Smooth muscle cell (in vitro differentiated cells): ENCODE results near the gene PDZRN3. TPM values are rescaled to one million over a fixed set of nuclear protein-coding genes. Genes with fewer than 3 reads are reported as not detected.
A peak's percentile ranks its signal among the peaks of the same experiment; 100 is the strongest.

Source experiments
- DNase-seq: peaks from one replicate; lab custom pipeline; 2025; ENCODE audit not compliant: unreplicated experiment; lab: John Stamatoyannopoulos, UW
- H2AFZ ChIP-seq: fragments of 200-600 bp; sonication (generic); 2 replicates; pipeline ENCODE4 v1.6.0; 2016; ENCODE audit warnings: antibody characterized with exemption, low read depth, mild to moderate bottlenecking
- H3F3A ChIP-seq: fragments of 200-600 bp; sonication (generic); 2 replicates; pipeline ENCODE4 v1.6.0; 2017; ENCODE audit warnings: antibody characterized with exemption, low read depth
- H3K27ac ChIP-seq: fragments of 200-600 bp; sonication (generic); 2 replicates; pipeline ENCODE4 v1.5.1; 2016; ENCODE audit warnings: low read depth, mild to moderate bottlenecking
- H3K27me3 ChIP-seq: fragments of 200-600 bp; sonication (generic); 2 replicates; pipeline ENCODE4 v1.6.1; 2016; ENCODE audit warnings: low read depth, mild to moderate bottlenecking
- H3K36me3 ChIP-seq: fragments of 200-600 bp; sonication (generic); 2 replicates; pipeline ENCODE4 v1.5.1; 2016; ENCODE audit warnings: low read depth
- H3K4me1 ChIP-seq: fragments of 200-600 bp; sonication (generic); 2 replicates; pipeline ENCODE4 v1.5.1; 2016; ENCODE audit warnings: low read depth
- H3K4me2 ChIP-seq: fragments of 200-600 bp; sonication (generic); 2 replicates; pipeline ENCODE4 v1.6.0; 2016; ENCODE audit warnings: mild to moderate bottlenecking
- H3K4me3 ChIP-seq: fragments of 200-600 bp; sonication (generic); 2 replicates; pipeline ENCODE4 v1.5.1; 2016; ENCODE audit warnings: mild to moderate bottlenecking
- H3K79me2 ChIP-seq: fragments of 200-600 bp; sonication (generic); 2 replicates; pipeline ENCODE4 v1.6.0; 2016; ENCODE audit warnings: low read depth, mild to moderate bottlenecking
- H3K9ac ChIP-seq: fragments of 200-600 bp; sonication (generic); 2 replicates; pipeline ENCODE4 v1.6.0; 2016; ENCODE audit warnings: low read depth
- H3K9me3 ChIP-seq: fragments of 200-600 bp; sonication (generic); replicated peaks from 2 replicates; pipeline ENCODE4 v1.5.1; 2016; ENCODE audit warnings: low read depth
- H4K20me1 ChIP-seq: fragments of 200-600 bp; sonication (generic); 2 replicates; pipeline ENCODE4 v1.6.0; 2016; ENCODE audit warnings: low read depth
- whole genome bisulfite sequencing: methylation state at CpG from one replicate; pipeline ENCODE4 v1.1.7; 2016; ENCODE audit warnings: low lambda C conversion rate; 5-methylcytosine and 5-hydroxymethylcytosine counted together
- polyA plus RNA-seq: library from polyadenylated mRNA; unstranded; fragments of >200 nt; fragmentation: Nextera tagmentation; extraction: Ambion mirVana; gene quantifications from 2 replicates; pipeline ENCODE4 v1.2.1, GENCODE V29; 2016
- total RNA-seq: library from RNA; depleted of rRNA; stranded (reverse); fragments of >200 nt; gene quantifications from 2 replicates; pipeline ENCODE4 v1.2.3, GENCODE V29; 2014
- TF ChIP-seq, protein P1 (sequence below): fragments of 200-600 bp; sonication (generic); IDR thresholded peaks from 2 replicates; pipeline ENCODE4 v1.5.1; 2017; ENCODE audit warnings: borderline replicate concordance, mild to moderate bottlenecking, antibody characterized with exemption; ENCODE audit not compliant: insufficient read depth, poor library complexity, severe bottlenecking

PDZRN3 gene
- total and polyA plus RNA-seq, 2 experiments from 2014 or later, result 99.5 to 128 TPM

DNA sequence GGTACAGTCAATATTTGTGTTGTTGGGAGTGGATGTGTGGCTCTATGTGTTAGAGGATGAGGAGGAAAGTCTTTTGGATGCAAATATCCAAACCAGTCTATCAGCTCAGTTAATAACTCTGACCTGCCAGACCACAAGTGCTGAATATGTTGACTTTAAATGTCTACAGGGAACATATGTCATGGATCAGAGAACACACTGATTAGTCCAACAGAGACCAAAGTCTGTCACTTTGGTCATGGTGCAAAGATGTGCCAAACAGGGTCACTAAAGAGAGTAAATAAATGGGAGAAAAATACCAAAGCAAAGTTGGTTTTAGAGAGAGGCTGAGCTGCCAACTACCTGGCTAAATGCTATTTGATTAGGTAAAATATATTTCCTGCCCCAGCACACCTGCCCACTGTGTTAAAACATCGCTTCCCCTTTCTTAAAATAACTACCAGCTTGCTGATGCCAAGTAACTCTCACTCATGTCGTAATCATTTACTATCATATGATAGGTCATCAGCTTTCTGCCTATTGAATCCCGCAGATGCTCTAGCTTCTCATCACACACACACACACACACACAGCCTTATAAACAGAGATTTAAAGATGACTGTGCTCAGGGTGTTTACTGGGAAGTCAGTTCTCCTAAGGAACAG is 173.3 kb downstream of the PDZRN3 start:
- Histone ChIP-seq H3K4me3 (no peak overlapping the region), H3K9me3 (no peaks in the 10 kb centered on the region), H3K4me1 (peaks cover 13% of the 10 kb centered on the region), H3K79me2 (peaks cover 86% of the 10 kb centered on the region), H2AFZ (no peak overlapping the region), H3K36me3 (no peaks in the 10 kb centered on the region), H3K27ac (no peak overlapping the region), H4K20me1 (peaks cover 98% of the 10 kb centered on the region), H3F3A (no peaks in the 10 kb centered on the region), H3K4me2 (no peak overlapping the region), H3K9ac (no peak overlapping the region), H3K27me3 (no peaks in the 10 kb centered on the region)
- no peak for DNase-seq
- TF ChIP-seq, protein P1, sequence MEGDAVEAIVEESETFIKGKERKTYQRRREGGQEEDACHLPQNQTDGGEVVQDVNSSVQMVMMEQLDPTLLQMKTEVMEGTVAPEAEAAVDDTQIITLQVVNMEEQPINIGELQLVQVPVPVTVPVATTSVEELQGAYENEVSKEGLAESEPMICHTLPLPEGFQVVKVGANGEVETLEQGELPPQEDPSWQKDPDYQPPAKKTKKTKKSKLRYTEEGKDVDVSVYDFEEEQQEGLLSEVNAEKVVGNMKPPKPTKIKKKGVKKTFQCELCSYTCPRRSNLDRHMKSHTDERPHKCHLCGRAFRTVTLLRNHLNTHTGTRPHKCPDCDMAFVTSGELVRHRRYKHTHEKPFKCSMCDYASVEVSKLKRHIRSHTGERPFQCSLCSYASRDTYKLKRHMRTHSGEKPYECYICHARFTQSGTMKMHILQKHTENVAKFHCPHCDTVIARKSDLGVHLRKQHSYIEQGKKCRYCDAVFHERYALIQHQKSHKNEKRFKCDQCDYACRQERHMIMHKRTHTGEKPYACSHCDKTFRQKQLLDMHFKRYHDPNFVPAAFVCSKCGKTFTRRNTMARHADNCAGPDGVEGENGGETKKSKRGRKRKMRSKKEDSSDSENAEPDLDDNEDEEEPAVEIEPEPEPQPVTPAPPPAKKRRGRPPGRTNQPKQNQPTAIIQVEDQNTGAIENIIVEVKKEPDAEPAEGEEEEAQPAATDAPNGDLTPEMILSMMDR, result no peak
- 88% methylated on average over 3 of the region's 3 CpGs for WGBS

DNA sequence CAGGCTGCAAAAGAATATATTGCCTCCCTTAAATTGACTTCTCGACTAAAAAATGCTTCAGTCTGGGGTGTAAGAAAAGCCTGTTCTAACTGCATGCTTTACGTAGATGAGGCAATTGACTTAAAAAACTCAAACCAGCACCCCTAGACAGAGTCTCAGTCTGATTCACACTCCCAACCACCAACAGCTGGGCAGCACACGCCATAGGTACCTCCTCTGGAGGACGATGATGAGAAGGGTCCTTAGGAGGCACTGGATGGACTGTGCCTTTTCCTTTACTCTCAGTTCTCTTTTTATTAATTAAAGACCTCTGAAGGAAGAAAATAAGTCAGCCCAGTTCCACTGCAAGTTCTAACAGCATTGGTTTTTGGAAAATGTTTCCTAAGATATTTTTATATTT is 175.0 kb downstream of the PDZRN3 start:
- H3K4me1 ChIP-seq, result peaks cover 13% of the 10 kb centered on the region
- no peak overlapping the region for H3K4me3 ChIP-seq
- no peaks in the 10 kb centered on the region for H3K9me3 ChIP-seq
- H3F3A ChIP-seq, result no peaks in the 10 kb centered on the region
- 70% methylated on average over 4 of the region's 4 CpGs for WGBS
- no peaks in the 10 kb centered on the region for H3K27me3 ChIP-seq
- H3K36me3 ChIP-seq, result no peaks in the 10 kb centered on the region
- H3K9ac ChIP-seq, result no peak overlapping the region
- no peak overlapping the region for H3K4me2 ChIP-seq
- H2AFZ ChIP-seq, result no peak overlapping the region
- DNase-seq, result no peak
- H3K79me2 ChIP-seq, result peaks cover 84% of the 10 kb centered on the region
- peaks cover 98% of the 10 kb centered on the region for H4K20me1 ChIP-seq
- TF ChIP-seq, protein P1, result no peak
- no peak overlapping the region for H3K27ac ChIP-seq

DNA sequence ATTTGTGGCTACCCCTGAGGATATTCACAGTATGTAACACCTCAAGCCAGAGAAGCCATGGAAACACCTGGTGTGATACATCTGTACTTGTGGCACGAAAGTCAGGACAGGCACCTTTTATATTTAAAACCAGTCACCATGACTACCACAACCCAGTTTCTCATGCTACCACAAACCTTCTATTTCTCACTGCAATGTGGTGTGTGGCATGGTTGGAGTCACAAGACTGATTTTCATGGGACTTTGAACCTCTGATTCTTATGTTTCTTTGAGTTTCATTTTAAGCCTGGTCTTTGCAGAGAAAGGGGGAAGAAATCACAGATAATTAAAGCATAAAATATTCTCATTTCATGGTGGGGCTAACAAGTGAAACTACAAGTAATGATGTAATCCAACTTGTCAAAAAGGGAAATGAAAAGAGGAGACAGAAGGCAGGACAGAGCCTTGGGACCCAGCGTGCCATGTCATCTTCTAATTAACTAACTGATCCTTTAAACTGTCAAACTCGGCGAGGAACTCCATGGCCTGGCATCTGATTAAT is 175.9 kb downstream of the PDZRN3 start:
- H3K79me2 ChIP-seq, result peaks cover 84% of the 10 kb centered on the region
- no peak overlapping the region for H3K4me2 ChIP-seq
- DNase-seq, result no peak
- H4K20me1 ChIP-seq, result peaks cover 98% of the 10 kb centered on the region
- WGBS, result 90% methylated on average over 4 of the region's 4 CpGs
- H3K36me3 ChIP-seq, result no peaks in the 10 kb centered on the region
- peak overlapping the region; percentile 9 for H3K9ac ChIP-seq
- H3K4me3 ChIP-seq, result no peak overlapping the region
- no peaks in the 10 kb centered on the region for H3K9me3 ChIP-seq
- TF ChIP-seq, protein P1, result no peak
- H3K27ac ChIP-seq, result peak overlapping the region; percentile 36
- no peak overlapping the region for H2AFZ ChIP-seq
- H3K4me1 ChIP-seq, result peaks cover 13% of the 10 kb centered on the region
- no peaks in the 10 kb centered on the region for H3K27me3 ChIP-seq
- no peaks in the 10 kb centered on the region for H3F3A ChIP-seq

DNA sequence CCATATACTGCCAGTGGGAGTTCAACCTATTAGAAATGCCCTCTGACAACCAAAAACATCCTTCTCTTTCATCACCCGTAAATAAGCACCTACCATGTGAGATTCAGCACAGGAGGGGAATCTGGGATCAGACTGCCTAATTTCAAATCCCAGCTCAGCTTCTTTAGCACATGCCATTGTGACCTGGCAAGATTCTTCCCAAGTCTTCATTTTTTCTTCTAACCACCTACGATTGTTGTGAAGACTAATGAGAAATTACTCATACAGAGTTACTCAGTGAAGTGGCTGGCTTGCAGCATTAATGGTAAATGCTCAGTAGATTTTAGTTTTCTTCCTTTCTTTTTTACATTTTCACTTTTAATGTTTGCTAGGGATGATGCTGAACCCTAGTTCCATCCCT is 176.7 kb downstream of the PDZRN3 start:
- TF ChIP-seq, protein P1, result no peak
- Histone ChIP-seq H3K79me2 (peaks cover 86% of the 10 kb centered on the region), H3K27ac (peak overlapping the region; percentile 36), H4K20me1 (peaks cover 99% of the 10 kb centered on the region), H3K27me3 (no peaks in the 10 kb centered on the region), H3F3A (no peaks in the 10 kb centered on the region), H3K9me3 (no peaks in the 10 kb centered on the region), H3K4me1 (peaks cover 13% of the 10 kb centered on the region), H3K4me2 (peak overlapping the region; percentile 21), H3K9ac (peak overlapping the region; percentile 9), H3K4me3 (no peak overlapping the region), H3K36me3 (no peaks in the 10 kb centered on the region), H2AFZ (no peak overlapping the region)
- 62% methylated on average over 2 of the region's 2 CpGs for WGBS
- no peak for DNase-seq
